HG02840 (cell line): ENCODE measurements around the gene PTPRK.
A peak's percentile ranks its signal among the peaks of the same experiment; 100 is the strongest.
"Not testable (repeated sequence)": the region's sequence is repeated elsewhere in the genome, so short reads cannot be mapped to it uniquely, and the experiment has no call there.

Experiments used
- ATAC-seq: cut with Tn5 transposase; IDR thresholded peaks from one replicate; pipeline ENCODE4 v1.9.1; 2021; ENCODE audit warnings: mild to moderate bottlenecking, moderate library complexity, moderate number of reproducible peaks; ENCODE audit not compliant: unreplicated experiment, low FRiP score

PTPRK gene

DNA sequence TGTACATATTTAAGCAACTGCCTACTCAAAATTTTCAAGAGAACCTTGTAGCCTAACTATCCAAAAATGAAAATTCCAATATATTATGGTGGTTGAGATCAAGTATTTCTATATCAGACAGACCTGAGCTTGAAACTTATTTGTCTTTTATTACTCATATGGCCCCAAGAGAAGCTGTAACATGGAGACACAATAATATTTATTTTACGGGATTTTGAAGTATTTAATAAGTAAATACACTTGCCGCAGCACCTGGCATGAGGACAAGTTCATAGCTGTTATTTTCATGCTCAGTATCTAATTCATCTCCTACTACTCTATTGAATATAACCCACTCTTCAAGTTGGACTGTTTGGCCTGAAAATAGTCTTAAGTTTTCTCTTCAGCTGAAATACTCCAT is 28.0 kb downstream of the PTPRK start:
- no peak for ATAC-seq

DNA sequence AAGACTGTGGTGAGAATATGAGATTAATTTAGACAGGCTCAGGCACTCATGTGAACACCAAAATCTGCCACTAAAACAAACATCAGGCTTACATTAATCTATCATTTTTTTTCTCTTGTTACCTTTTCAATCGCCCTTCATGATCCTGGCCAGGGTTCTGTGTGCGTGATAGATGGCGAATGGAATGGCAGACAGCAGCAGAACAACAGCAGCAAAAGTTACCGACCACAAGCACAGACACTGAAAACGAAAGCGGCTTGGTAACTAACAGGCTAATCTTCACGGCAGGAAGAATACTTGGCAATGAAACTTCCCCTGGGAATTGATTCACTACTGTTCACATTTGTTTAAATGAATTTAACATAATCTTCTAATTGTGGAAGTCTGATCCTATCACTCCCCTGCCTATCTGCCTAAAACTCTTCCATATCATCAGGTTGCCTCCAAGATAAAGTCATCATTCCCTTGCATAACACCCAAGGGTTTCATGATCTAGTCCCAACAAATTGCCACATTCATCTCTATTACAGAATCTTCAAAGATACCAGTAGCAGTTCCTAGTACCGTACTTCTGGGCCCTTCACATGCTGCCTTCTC is 28.7 kb downstream of the PTPRK start:
- ATAC-seq, result peak; percentile 55

DNA sequence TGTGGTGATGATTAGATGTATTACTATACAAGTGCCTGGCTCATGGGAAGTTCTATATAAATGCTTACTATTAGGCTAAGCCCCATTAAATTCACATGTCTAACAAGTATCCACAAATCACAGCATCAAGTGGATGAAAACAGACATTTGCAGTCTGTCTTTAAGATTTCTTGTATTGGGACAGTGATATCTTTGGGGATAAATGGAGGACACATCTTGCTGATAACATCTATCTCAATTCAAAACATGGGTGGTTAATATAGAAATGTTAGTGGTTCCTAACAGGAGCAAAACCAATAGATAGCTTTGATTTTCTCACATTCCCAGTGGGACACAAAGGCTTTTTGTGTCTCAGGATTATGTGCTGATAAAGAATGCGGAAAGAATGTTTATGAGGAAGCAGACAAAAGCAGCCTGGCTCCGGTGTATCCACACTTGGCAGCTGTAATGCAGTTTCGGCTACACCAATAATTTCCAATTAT is 29.3 kb downstream of the PTPRK start:
- no peak for ATAC-seq

DNA sequence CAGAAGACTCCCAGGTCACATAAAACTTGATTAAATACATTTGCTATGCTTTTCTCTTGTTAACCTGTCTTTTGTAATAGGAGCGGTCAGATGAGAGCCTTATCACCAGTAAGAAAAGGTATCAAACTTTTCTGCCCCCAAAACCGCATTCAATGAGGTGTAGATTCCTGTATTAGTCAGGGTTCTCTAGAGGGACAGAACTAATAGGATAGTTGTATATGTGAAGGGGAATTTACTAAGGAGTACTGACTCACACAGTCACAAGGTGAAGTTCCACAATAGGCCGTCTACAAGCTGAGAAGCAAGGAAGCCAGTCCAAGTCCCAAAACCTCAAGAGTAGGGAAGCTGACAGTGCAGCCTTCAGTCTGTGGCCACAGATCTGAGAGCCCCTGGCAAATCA is 32.7 kb downstream of the PTPRK start:
- no peak for ATAC-seq

DNA sequence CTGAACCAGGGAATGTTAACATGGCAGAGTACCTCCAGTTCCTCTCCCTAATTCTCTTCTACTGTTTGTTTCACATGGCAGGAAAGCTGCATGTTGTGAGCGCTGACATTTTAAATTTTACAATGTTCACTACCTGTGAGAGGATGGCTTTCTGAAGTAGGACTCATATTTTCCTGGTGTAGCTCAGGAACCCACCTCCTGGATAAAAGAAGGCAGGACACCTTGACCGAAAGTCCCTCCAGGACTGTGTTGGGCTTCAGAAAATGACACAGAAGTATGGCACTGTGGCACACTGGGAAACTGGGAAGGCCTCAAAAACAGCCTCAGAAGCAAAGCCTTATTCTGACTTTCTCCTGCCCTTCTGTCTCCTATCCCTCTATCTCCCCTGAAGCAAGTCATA is 33.3 kb downstream of the PTPRK start:
- no peak for ATAC-seq

DNA sequence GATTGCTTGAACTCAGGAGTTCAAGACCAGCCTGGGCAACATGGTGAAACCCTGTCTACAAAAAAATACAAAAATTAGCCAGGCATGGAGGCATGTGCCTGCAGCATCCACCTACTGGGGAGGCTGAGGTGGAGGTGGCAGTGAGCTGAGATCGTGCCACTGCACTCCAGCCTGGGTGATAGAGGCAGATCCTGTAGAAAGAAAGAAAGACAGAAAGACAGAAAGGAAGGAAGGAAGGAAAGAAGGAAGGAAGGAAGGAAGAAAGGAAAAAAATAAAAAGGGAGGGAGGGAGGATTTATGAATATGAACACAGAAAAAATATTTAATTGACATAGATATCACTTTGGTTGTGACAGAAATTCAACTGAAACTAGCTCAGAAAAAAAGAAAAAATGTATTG is 33.8 kb downstream of the PTPRK start:
- ATAC-seq, result not testable (repeated sequence)

DNA sequence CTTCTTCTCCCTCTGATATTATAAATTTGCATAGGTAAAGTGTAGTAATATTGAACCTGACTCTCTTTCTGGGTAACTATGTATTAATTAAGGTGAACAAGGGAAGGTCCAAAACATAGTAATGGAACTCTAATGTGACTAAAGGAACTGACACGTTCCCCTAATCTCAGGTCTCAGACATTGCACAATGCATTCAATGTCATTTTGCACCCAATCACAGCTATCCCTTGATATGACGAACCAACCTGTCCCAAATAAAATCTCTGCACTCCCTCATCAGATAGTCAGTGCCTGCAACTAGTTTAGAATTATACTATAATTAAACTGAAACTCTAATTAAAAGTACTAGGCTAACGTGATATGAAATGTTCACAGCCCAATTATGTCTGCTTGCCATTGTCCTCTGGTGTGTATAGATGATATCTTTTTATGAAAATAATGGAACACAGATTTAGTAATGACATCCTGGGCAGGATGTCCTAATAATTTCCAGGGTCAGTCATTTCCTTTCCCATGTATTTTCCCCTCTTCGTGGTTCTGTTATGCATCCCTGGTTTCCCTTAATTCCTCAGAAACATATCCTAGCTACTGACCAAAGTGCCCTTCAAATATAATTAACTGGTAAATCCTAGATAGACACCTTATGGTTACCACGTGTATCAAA is 36.8 kb downstream of the PTPRK start:
- no peak for ATAC-seq

DNA sequence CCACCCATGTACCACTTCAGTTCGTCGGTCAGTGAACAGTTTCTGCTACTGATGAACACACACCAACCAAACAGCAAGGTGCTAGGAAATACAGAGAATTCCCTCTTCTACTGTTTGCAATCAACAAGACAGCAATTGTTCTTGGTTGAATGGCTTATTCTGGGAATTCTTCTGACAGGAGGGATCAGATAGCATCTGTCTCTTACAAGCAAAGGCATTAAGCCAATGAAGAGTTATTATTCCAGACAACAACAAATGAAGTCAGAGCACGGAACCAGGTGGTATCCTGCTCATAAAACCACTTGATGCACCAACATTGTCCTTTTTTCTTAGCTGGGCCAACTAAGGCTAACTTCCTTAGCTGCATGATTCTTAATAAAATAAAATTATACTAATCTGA is 37.8 kb downstream of the PTPRK start:
- no peak for ATAC-seq

DNA sequence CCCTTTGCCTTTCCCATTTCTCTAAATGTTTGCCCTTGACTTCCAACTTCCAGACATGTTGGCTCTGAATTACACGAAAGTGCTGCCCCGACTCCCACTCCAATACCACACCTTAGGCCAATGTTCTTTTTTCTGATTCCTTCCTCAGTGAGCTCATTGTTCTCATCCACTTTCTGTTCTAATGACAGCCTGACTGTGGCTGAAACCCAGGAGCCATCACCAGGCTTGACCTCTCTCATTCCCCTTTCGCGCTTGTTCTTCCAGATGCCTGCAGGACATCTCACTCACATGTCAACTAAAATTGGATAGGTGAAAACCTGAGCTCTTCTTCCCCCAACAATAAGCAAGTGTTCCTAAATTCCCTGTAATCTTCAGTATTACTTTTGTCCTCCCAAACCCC is 40.4 kb downstream of the PTPRK start:
- no peak for ATAC-seq

DNA sequence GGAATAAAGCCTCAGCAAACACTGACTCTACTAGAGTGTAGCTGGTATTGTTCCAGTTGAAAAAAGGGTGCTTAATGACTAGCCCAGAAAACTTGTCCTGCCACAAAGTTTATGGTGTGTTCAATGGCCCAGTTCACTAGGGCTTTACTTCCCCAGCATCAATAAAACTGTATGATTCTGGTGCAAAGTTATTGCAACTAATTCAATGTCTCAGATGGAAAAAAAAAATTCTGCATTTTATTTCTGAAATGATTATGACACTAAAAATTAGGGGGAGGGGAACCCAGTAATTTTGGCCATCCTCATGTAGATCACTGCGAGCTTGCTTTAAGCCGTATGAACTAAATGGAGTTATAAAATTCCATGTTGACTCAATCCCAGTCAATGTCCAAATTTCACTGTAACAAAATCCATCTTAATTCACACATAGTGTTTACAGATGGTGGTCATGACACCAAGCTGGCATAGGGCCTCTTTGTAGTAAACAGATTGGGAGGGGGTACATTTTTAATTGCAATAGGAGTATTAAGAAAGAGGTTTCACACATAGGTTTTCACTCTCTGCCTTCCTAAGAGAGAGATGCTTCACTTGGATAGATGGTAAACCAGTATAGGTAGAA is 41.2 kb downstream of the PTPRK start:
- no peak for ATAC-seq

DNA sequence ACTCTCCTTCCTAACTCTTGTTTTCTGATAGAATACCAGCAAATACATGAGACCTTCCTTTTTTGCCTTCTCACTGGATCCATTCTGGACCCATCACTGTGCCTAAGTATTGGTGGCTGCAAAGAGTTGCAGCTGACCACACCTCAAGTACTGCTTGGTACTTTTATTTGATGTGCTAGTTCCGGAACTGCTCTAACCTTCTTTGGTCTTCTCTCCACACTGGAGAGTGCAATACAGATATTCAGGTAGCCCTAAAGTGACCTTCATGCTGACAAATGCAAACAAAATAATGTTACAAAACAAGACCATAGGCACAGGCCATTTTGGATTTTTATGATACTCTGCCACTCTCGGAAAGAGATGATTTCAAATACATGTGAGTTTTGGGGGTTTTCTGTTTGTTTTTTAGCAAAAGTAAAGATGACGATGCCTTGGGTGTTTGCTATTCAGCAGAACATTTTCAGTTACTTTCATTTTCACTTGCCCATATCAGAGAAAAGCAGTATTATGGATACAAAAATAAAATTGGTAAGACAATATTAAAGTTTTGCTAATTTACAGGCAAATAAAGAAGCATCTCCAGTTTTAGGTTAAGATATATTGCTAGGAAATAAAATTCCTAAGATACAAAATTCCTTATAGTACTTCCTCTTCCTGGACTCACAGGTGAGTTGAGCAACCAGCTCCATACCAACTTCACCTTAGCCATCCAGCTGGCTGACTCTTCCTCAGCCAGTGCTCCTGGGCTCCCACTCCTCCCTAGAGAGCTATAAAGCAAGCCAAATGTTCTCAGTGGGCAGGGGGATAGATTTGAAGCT is 42.0 kb downstream of the PTPRK start:
- no peak for ATAC-seq

DNA sequence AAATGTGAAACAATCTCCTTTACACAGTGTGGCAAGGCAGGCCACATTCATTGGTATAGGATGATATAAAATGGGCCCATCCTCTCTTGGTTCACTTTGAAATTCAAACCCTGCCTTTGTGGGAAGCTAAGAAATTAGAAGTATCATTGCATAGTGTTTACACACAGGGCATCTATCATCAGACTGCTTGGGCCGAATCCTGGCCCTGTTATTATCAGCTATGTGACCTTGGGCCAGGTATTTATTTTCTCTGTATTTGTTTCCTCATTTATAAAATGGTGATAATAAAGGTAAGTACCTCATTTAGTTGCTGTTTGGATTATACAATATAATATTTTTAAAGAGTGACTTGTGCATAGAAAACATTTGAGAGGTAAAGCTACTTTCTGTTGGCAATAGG is 45.5 kb downstream of the PTPRK start:
- ATAC-seq, result no peak

DNA sequence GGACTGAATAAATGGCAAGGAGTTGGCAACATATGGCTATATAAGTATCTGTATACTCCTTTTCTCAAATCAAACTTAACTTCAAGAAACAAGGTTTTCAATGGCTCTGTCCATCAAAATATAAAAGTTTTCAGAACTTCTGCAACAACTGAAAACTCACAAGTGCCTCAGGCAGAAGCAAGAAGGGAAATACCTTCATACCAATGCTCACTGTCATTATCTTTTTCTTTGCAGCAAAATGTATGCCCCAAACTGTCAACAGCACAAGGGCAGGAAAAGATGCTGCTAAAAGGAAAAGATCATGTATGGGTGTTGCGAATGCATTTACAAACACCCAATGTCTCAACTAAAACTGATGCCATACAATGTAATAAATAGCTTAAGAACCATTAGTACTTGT is 45.9 kb downstream of the PTPRK start:
- ATAC-seq, result no peak

DNA sequence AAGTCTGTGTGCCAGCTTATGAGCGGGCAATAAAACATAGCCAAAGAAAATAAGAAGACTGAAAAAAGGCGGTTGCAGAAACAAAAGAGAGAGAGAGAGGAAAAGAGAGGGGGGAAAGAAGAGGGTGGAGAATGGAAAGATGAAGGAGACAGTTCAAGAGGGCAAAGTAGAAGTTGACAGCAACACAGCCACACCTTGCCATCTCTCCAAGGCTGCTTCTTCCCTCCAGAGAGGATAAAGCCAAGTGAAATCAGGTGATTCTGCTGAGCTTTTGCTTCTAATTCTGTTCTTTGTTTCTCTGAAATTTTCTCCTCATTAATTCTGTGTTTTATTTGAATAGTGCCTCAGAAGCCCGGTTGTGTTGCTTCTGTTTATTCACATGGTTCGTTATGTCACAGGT is 48.5 kb downstream of the PTPRK start:
- no peak for ATAC-seq

DNA sequence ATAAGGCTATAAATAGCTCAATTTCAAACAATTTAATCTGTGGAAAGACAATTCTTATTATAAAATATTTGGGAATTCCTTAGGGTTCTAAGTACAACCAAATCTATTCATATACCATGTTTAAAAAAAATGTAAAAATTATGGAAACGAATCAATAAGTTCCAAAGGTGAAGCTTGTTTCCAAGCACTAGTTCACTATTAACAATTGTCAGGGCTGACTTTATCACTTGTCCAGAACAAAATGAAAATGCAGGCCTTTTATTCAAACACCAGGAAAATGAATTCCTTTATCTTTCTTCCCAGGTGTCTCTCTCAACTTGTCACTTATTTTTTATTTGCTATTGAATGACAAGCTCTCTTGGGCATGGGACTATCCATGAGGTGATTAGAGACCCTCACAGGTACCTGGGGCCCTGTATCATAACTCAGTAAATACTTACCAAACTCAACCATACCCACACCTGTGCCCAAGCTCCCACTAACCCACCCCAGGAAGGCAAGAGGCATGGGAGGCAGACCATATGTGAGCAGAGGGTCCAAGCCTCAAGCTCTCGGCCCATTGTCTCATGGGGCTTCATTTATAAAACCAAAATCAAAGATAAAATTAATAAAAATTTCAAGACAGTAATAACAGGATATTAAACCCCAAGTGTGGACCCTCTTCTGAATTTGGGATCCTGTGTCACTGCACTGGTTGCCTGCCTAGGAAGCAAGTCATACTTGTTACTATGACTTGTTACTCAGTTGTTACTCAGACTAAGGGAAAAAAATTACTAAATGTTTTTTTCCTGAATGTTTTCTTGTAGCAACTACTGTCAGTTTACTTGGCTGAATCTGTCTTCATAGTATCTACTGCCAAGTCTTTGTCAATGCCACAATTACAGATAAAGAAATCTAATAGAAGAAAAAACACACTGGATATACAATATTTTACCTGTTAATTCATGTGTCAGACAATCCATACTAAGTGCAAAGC is 54.7 kb downstream of the PTPRK start:
- ATAC-seq, result no peak

DNA sequence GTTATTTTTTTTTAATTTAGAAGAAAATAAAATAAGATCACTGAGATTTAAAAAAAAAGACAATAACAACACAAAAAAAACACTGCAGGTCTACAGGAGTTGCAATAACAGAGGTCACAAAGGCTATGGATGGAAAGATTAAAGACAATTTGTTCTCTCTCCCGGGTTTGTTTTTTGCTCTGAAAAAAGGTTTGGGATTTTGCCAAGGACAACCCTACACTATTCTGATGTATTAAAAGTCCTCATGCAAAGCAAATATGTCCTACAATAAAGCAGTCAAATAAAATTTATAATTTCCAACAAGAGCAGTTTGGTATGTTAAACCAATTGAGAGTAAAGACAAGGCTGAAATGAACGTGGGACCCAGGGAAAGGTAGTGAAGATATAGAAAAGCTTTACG is 55.6 kb downstream of the PTPRK start:
- ATAC-seq, result no peak

DNA sequence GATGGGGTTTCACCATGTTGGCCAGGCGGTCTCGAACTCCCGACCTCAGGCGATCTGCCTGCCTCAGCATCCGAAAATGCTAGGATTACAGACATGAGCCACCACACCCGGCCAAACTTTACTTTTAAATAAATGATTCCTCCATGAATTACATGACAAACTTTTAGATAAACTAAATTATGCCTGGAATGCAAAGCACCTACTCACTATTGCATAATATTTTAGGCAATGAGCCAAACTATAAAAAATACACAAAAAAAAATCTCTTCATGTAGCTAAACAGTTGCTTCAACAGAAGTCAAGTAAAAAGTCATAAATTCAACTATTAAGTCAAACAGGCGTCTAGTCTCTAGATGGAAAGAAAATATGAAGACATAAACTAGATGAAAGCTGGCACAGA is 56.5 kb downstream of the PTPRK start:
- no peak for ATAC-seq

DNA sequence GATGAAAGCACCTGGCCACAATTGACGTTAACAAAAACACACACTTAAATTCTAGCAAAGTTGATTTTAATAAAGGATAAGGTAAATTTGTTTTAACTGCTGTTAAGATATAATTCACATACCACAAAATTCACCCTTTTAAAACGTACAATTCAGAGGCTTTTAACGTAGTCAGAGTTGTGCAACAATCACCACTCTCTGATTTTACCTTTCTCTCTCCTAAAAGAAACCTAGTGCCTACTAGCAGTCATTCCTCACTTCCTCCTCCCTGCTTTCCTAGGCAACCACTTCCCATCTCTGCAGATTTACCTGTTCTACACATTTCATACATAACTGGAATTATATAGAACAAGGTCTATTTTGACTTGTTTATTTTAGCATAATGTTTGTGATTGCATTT is 58.9 kb downstream of the PTPRK start:
- ATAC-seq, result no peak

DNA sequence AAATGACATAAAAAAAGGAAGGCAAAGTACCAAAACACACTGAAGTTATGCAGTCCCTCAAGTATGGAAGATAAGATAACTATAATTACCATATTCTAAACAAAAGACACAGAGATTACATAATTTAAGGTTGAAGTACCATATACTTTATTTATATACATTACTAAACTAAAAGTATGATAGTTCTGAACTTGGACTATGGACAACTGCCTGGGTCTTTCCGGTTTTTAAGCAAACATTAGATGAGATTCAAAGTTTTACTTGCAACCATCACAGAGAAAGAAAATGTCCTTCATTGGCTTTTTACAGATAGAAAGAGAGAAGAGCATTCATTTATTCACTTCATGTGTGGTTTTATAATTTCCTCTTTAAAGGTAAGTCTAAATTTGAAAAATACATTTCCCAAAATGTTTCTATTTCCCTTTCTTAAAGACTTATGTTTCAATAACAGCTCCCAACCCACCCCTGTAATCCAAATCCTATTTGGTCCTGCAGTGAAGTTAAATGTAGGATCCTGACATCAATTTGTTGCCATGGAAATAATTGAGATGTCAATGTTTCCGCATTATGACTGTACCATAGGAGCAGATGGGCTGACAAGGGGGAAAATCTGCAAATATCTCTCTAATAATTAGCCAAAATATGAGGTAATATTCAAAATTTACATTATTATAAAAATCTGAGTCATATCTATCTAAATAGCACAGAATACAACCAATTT is 63.7 kb downstream of the PTPRK start:
- no peak for ATAC-seq
